Pons (tissue), 1 donor: Measurements from ENCODE around the gene AOC3.
A peak's percentile ranks its signal among the peaks of the same experiment; 100 is the strongest.

Experiments
- DNase-seq: peaks from one replicate; pipeline ENCODE4 v3.0.0-alpha.2; 2016; ENCODE audit warnings: low spot score

AOC3 gene

GRCh38 chr17:42850954-42851353 is at the start of gene AOC3:
AOC3 (plus strand) TSS chr17:42851199; CDS start chr17:42851344, 145 bp downstream.
- DNase-seq = no peak

GRCh38 chr17:42803074-42803883 is 47.7 kb upstream of the AOC3 start:
- DNase-seq = no peak

GRCh38 chr17:42804918-42805367 is 46.1 kb upstream of the AOC3 start:
- DNase-seq = no peak

GRCh38 chr17:42806249-42806648 is 44.8 kb upstream of the AOC3 start:
- no peak for DNase-seq

- DNase-seq = no peak
These were observed 41.7 kb upstream of the AOC3 start for GRCh38 chr17:42809250-42809649.

- DNase-seq = no peak
These were observed 36.2 kb upstream of the AOC3 start for GRCh38 chr17:42814633-42815399.

GRCh38 chr17:42817866-42818265 is 33.1 kb upstream of the AOC3 start:
- DNase-seq = no peak

GRCh38 chr17:42818379-42818778 is 32.6 kb upstream of the AOC3 start:
- DNase-seq = no peak

- DNase-seq = no peak
These were observed 31.0 kb upstream of the AOC3 start for GRCh38 chr17:42819939-42820535.

- no peak for DNase-seq
These were observed 29.8 kb upstream of the AOC3 start for GRCh38 chr17:42821176-42821575.

- DNase-seq = no peak
These were observed 23.5 kb upstream of the AOC3 start for GRCh38 chr17:42827472-42827871.

- no peak for DNase-seq
These were observed 20.0 kb upstream of the AOC3 start for GRCh38 chr17:42830971-42831370.

- DNase-seq = no peak
These were observed 18.6 kb upstream of the AOC3 start for GRCh38 chr17:42832213-42832933.

GRCh38 chr17:42832934-42833766 is 17.8 kb upstream of the AOC3 start, which contains the start of gene PSME3:
PSME3 (plus strand) TSS chr17:42833397; CDS start chr17:42833632, 235 bp downstream.
- DNase-seq = peak; percentile 85

- no peak for DNase-seq
These were observed 17.1 kb upstream of the AOC3 start for GRCh38 chr17:42833767-42834422.

- no peak for DNase-seq
These were observed 15.3 kb upstream of the AOC3 start for GRCh38 chr17:42835732-42836131.

- DNase-seq = no peak
These were observed 8.9 kb upstream of the AOC3 start for GRCh38 chr17:42841975-42842685.

GRCh38 chr17:42843358-42843934 is 7.6 kb upstream of the AOC3 start:
- peak; percentile 76 for DNase-seq

GRCh38 chr17:42844271-42844670 is 6.7 kb upstream of the AOC3 start, which contains the start of gene AOC2:
AOC2 (plus strand) TSS chr17:42844580; CDS start chr17:42844627, 47 bp downstream.
- no peak for DNase-seq
